Stimulated activated CD4-positive, alpha-beta T cell treated with anti-CD3 and anti-CD28 coated beads, Interleukin-1b, Interleukin-23, amount 100 ng/mL, for 4 hours (primary cell): Measurements from ENCODE around the gene BEND3.
"Not testable (repeated sequence)": the region's sequence is repeated elsewhere in the genome, so short reads cannot be mapped to it uniquely, and the experiment has no call there.

ENCODE experiments used
- DNase-seq, 2 donors: peaks; one replicate each; pipeline ENCODE4 v3.0.0-alpha.2; 2020; ENCODE audit warnings: low read depth in 2 of 2

BEND3 gene

GRCh38 chr6:107114926-107115694 lies at the start of gene BEND3:
Gene BEND3 (minus strand): TSS chr6:107115515. CDS start chr6:107099285, 16,230 bp downstream.
- DNase-seq: peak; percentile 39 to 50

DNA sequence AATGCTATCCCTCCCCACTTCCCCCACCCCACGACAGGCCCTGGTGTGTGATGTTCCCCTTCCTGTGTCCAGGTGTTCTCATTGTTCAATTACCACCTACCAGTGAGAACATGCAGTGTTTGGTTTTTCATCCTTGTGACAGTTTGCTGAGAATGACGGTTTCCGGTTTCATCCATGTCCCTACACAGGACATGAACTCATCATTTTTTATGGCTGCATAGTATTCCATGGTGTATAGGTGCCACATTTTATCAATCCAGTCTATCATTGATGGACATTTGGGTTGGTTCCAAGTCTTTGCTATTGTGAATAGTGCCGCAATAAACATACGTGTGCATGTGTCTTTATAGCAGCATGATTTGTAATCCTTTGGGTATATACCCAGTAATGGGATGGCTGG lies 49.0 kb upstream of the BEND3 start:
- not testable (repeated sequence) for DNase-seq

- no peak for DNase-seq
Measured at GRCh38 chr6:107161521-107161920, 46.2 kb upstream of the BEND3 start.

GRCh38 chr6:107156617-107157016 lies 41.3 kb upstream of the BEND3 start:
- DNase-seq: no peak

DNA sequence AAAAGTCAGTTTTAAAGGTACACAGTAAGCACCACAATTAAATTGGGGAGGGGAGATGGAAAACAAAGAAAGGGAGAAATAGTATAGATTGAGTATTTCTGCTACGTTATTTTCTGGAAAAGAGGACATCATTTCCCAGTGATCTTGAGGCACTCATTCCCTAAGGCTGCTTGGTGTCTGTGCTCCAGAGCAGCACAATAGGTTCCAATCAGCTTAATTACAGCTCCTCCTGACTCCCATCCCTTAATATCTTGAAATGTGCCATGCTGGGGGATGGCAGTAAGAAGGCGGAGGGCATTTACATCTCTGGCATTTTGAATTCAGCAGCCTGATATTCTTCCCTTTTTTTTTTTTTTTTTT lies 39.5 kb upstream of the BEND3 start:
- no peak for DNase-seq

DNA sequence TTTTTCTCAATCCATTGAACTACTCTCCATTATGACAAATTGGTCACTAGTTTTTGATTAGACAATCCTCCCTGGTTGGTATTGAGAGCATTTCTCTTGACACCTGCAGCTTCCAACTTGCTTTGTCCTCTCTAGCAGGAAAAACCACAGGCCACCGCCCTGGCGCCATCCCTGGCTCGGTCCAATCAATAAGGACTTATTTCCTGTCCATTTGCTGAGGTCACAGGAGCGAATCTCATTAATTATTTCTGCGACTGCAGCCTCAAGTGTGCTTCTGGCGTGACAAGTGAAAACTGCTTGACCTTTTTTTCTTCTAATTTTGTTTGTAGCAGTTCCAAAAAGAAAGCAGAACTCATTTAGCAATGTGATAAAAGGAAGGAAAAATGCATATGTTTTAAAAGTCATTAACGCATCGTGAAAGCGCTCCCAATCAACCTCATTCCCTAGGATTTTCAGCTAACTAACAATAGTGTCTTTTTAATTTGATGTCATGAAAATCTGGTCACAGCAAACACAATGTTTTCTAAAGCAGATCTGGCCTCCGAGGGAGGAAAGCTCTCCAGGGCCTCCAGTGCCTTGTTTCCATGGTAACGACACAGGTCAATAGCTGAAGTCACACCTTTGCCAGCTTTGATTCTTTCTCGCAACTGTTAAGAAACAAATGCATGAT lies 39.0 kb upstream of the BEND3 start:
- DNase-seq: no peak

GRCh38 chr6:107152638-107153430 lies 37.5 kb upstream of the BEND3 start:
- DNase-seq: no peak

- DNase-seq: no peak
Measured at GRCh38 chr6:107144666-107145065, 29.4 kb upstream of the BEND3 start.

- DNase-seq: no peak
Measured at GRCh38 chr6:107144014-107144413, 28.7 kb upstream of the BEND3 start.

- no peak for DNase-seq
Measured at GRCh38 chr6:107140581-107140980, 25.3 kb upstream of the BEND3 start.

DNA sequence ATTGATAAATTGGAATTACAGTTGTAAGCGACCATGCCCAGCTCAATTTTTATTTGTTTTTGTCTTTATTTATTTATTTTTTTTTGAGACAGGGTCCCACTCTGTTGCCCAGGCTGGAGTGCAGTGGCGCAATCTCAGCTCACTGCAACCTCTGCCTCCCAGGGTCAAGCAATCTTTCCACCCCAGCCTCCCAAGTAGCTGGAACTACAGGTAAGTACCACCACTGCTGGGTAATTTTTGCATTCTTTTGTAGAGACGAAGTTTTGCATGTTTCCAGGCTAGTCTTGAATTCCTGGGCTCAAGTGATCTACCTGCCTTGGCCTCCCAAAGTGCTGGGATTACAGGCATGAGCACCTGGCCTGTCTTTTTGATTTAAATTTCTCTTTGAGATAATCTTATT lies 21.0 kb upstream of the BEND3 start:
- not testable (repeated sequence) for DNase-seq

GRCh38 chr6:107135048-107135680 lies 19.8 kb upstream of the BEND3 start:
- not testable (repeated sequence) for DNase-seq

GRCh38 chr6:107132330-107132954 lies 17.1 kb upstream of the BEND3 start:
- DNase-seq: no peak

DNA sequence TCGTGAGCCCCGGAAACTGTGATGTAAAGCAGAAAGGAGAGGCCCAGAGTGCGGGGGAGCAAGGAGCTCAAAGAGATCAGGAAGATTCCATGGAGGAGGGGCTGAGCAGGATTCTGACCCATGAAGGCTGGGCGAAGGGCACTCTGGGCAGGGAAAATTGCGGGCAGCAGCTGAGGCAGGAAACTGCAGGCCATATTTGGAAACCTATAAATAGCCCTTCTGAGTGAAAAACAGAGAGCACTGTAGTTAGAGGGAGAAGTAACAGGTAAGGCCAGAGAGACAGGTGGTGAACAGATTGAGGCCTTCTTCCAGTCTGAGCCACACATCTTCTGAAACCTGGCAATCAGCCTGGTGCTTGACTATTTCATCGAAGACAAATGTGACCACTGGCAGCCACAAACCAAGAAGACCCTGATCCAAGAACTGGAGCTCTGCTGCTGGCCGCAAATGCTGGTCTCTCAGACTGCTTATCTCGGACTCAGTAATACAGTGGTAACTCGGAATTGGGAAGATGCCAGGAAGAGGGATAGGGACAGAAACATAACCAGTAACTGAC lies 14.1 kb upstream of the BEND3 start:
- DNase-seq: no peak

DNA sequence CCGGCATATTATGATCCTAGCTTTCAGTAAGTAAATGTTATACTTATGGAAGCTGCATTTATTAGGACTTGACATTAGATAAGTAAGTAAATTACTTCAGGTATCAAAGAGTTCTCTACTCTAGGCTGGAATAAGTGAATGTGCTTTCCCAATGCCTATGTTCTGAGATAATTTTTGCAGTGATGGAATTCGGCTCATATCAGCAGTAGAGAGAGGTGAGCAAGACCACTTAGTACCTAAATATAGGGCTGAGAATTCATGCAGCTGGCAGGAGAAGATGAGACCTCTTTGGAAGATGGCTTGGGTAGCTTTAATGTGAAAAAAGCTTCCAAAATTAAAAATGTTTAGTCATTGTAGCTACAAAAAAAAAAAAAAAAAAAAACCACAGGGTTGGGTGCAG lies 13.3 kb upstream of the BEND3 start:
- DNase-seq: no peak

- no peak for DNase-seq
Measured at GRCh38 chr6:107128175-107128574, 12.9 kb upstream of the BEND3 start.

- no peak for DNase-seq
Measured at GRCh38 chr6:107125771-107126170, 10.5 kb upstream of the BEND3 start.

DNA sequence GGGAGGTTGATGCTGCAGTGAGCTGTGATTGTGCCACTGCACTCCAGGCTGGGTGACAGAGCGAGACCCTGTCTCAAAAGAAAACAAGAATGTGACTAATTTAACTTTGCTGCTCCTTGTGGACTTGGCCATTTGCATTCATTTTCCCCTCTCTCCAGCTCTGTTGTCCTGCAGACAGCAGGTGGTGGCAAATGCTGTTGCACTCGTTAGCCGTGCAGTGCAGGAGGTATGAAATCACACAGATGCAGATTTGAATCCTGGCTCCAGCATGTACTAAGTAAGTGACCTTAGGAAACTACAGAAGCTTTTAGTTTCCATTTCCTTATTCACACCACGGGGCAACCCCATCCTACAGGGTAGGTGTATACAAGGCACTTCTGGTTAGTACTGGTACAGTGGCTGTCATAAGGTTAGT lies 9.6 kb upstream of the BEND3 start:
- no peak for DNase-seq

- DNase-seq: no peak
Measured at GRCh38 chr6:107123501-107123900, 8.2 kb upstream of the BEND3 start.

DNA sequence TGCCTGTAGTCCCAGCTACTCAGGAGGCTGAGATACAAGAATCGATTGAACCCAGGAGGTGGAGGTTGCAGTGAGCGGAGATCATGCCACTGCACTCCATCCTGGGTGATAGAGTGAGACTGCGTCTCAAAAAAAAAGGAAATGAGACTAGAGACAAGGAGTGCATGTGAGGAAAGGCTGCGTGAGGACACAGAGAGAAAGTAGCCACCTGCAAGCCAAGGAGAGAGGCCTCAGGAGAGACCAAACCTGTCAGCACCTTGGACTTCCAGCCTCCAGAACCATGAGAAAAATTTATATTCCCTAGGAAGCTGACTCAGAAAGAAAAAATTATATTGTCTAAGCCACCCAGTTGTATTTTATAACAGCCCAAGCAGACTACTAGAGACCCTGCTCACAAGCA lies 7.4 kb upstream of the BEND3 start:
- no peak for DNase-seq

- no peak for DNase-seq
Measured at GRCh38 chr6:107121964-107122495, 6.7 kb upstream of the BEND3 start.
